DOHH2 (cell line): Measurements from ENCODE around the gene GP2.

Source experiments
- H3F3A ChIP-seq: fragments of 200-600 bp; sonication (generic), shearing (Covaris generic); 2 replicates; pipeline ENCODE4 v1.6.0; 2016; ENCODE audit warnings: antibody characterized with exemption, mild to moderate bottlenecking; ENCODE audit not compliant: control insufficient read depth, insufficient read depth
- H3K27ac ChIP-seq: fragments of 200-600 bp; sonication (generic); 2 replicates; pipeline ENCODE4 v1.5.1; 2014; ENCODE audit warnings: low read depth, mild to moderate bottlenecking, low read length, moderate library complexity
- H3K27me3 ChIP-seq: fragments of 200-600 bp; sonication (generic); 2 replicates; pipeline ENCODE4 v1.6.1; 2014; ENCODE audit warnings: mild to moderate bottlenecking, low read length, mixed read lengths; ENCODE audit not compliant: control insufficient read depth
- H3K36me3 ChIP-seq: fragments of 200-600 bp; sonication (generic); 2 replicates; pipeline ENCODE4 v1.6.1; 2014; ENCODE audit warnings: mild to moderate bottlenecking, low read length, moderate library complexity, mixed read lengths; ENCODE audit not compliant: control insufficient read depth
- H3K4me1 ChIP-seq: fragments of 200-600 bp; sonication (generic); 2 replicates; pipeline ENCODE4 v1.6.1; 2014; ENCODE audit warnings: mild to moderate bottlenecking, low read length, mixed read lengths; ENCODE audit not compliant: control insufficient read depth
- H3K4me2 ChIP-seq: fragments of 200-600 bp; sonication (generic); 2 replicates; pipeline ENCODE4 v1.6.0; 2014; ENCODE audit warnings: mild to moderate bottlenecking, low read length, moderate library complexity
- H3K4me3 ChIP-seq: fragments of 200-600 bp; sonication (generic); 2 replicates; pipeline ENCODE4 v1.5.1; 2014; ENCODE audit warnings: mild to moderate bottlenecking, low read length, mixed read lengths
- H3K79me2 ChIP-seq: fragments of 200-600 bp; sonication (generic); 2 replicates; pipeline ENCODE4 v1.6.1; 2014; ENCODE audit warnings: mild to moderate bottlenecking, low read length, mixed read lengths; ENCODE audit not compliant: control insufficient read depth
- H3K9me2 ChIP-seq: fragments of 200-600 bp; sonication (generic); replicated peaks from 2 replicates; pipeline ENCODE4 v1.6.1; 2014; ENCODE audit warnings: mild to moderate bottlenecking, low read length, mixed read lengths; ENCODE audit not compliant: control insufficient read depth
- H3K9me3 ChIP-seq: fragments of 200-600 bp; sonication (generic); 2 replicates; pipeline ENCODE4 v1.6.1; 2014; ENCODE audit warnings: antibody characterized with exemption, low read length, mixed read lengths; ENCODE audit not compliant: control insufficient read depth, insufficient read depth
- H4K20me1 ChIP-seq: fragments of 200-600 bp; sonication (generic); 2 replicates; pipeline ENCODE4 v1.6.0; 2014; ENCODE audit warnings: low read depth, mild to moderate bottlenecking, antibody characterized with exemption, low read length, moderate library complexity; ENCODE audit not compliant: control insufficient read depth, insufficient read depth
- CTCF ChIP-seq: fragments of 200-600 bp; sonication (generic); IDR thresholded peaks from one replicate; pipeline ENCODE4 v1.5.1; 2014; ENCODE audit warnings: antibody characterized with exemption, mild to moderate bottlenecking, low read depth, low read length; ENCODE audit not compliant: poor library complexity, severe bottlenecking
- EZH2phosphoT487 ChIP-seq: fragments of 200-600 bp; sonication (generic); IDR thresholded peaks from 2 replicates; pipeline ENCODE4 v1.6.1; 2017; ENCODE audit warnings: borderline replicate concordance, mild to moderate bottlenecking, antibody characterized with exemption, low read length, moderate library complexity, mixed read lengths

GP2 gene

GRCh38 chr16:20260215-20261009, 66.9 kb downstream of the GP2 start:
- Histone ChIP-seq H3K4me1 (no peaks in the 10 kb centered on the region), H3K36me3 (no peaks in the 10 kb centered on the region), H3K9me3 (no peaks in the 10 kb centered on the region), H3K79me2 (no peaks in the 10 kb centered on the region), H3F3A (no peaks in the 10 kb centered on the region), H4K20me1 (no peaks in the 10 kb centered on the region), H3K27me3 (no peaks in the 10 kb centered on the region), H3K4me2 (no peak overlapping the region), H3K4me3 (no peak overlapping the region), H3K9me2 (no peaks in the 10 kb centered on the region), H3K27ac (no peak overlapping the region)
- TF ChIP-seq EZH2phosphoT487 (no peak), CTCF (no peak)
